KG1 (cell line): ENCODE results near the gene ZNF740.
"Not testable (repeated sequence)": the region's sequence is repeated elsewhere in the genome, so short reads cannot be mapped to it uniquely, and the experiment has no call there.

Experiments used
- DNase-seq: peaks from one replicate; lab custom pipeline; 2025; lab: John Stamatoyannopoulos, UW

The ZNF740 gene

GRCh38 chr12:53173085-53173715, 7.3 kb upstream of the ZNF740 start:
- no peak for DNase-seq

DNA sequence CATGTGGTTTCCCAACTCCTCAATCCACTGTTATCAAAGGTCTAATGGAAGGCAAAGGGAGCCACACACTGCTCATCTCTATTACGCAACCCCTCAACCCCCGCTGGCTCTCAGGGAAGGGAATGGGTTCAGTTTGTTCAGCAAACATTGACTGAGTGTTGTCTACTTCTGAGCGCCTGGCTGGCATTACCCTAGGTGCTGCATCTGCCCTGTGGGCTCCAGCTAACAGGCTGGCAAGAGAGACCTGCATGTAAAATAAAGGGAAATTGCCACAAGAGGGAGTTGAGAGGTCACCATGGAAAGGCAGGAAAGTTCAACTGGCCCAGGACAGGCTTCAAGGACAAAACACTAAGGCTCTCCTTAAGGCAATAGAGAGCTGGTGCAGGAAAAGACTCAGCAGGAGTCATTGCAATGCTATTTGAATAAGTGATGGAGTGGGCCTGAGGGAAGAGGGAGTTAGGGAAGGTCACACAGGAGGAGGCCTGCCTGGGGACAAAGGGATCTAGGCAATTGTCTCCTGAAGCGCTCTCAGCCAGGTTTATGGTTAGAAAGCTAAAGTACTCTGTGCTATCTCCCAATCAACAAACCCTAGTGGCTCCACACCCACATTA, 5.5 kb upstream of the ZNF740 start:
- no peak for DNase-seq

DNA sequence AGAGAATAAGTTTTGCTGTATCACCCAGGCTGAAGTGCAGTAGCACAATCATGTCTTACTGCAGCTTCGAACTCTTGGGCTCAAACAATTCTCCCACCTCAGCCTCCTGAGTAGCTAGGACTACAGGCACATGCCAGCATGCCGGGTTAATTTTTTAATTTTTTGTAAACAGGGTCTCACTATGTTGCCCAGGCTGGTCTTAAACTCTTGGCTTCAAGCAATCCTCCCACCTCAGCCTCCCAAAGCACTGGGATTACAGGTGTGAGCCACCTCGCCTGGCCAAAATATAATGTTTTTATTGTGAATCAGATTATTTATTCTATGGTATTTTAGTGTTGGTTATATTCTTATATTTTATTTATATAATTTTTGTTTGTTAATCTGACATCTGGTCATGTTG, 3.8 kb upstream of the ZNF740 start:
- no peak for DNase-seq

- DNase-seq = not testable (repeated sequence)
Measured at GRCh38 chr12:53177447-53177846, 3.1 kb upstream of the ZNF740 start.

GRCh38 chr12:53178803-53179202, 1.7 kb upstream of the ZNF740 start:
- not testable (repeated sequence) for DNase-seq

- no peak for DNase-seq
Measured at GRCh38 chr12:53179687-53180219, 769 bp upstream of the ZNF740 start.

GRCh38 chr12:53180931-53181645, 566 bp downstream of the ZNF740 start:
- peak; percentile 47 for DNase-seq

- no peak for DNase-seq
Measured at GRCh38 chr12:53181935-53182334, 1.4 kb downstream of the ZNF740 start.

- DNase-seq = no peak
Measured at GRCh38 chr12:53182903-53183302, 2.4 kb downstream of the ZNF740 start.

DNA sequence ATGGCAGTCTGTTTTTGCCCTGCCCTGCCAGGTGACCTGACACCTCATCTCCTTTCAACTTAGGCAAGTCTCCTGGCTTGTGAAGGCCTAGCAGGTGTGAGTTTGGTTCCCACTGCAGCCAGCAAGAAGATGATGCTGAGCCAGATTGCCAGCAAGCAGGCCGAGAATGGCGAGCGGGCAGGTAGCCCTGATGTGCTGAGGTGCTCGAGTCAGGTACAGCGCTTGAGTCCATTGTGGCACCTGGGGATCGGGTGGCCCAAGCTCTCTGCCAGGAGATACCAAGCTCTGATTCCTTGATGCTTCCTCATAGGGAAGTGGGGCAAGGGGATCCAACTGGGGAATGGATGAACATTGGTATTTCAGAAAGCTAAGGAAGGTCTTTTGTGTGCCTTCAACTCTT, 4.3 kb downstream of the ZNF740 start:
- no peak for DNase-seq

DNA sequence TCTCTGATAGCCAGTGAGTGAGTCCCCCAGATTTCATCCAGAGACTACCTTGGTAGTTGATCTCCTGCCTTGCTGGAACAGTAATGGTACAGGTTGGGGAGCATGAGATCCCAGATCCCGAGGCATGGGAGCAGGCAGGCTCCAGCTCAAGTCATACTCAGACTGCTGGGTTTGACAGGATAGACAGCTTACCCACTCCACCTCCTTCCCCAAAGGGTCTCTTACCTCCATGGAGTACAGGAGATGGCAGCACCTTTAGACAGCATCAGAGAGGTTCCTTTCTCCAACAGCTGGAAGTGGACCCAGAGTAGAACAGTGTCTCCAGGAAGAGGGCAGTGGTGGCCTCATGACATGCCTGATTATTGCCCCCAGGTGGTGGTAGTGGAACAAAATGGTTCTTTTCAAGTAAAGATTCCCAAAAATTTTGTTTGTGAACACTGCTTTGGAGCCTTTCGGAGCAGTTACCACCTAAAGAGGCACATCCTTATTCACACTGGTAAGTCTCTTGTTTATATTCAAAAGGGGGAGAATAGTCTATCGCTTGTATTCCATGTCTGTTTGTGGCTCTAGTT, 5.1 kb downstream of the ZNF740 start:
- no peak for DNase-seq

- no peak for DNase-seq
Measured at GRCh38 chr12:53186745-53187144, 6.2 kb downstream of the ZNF740 start.

DNA sequence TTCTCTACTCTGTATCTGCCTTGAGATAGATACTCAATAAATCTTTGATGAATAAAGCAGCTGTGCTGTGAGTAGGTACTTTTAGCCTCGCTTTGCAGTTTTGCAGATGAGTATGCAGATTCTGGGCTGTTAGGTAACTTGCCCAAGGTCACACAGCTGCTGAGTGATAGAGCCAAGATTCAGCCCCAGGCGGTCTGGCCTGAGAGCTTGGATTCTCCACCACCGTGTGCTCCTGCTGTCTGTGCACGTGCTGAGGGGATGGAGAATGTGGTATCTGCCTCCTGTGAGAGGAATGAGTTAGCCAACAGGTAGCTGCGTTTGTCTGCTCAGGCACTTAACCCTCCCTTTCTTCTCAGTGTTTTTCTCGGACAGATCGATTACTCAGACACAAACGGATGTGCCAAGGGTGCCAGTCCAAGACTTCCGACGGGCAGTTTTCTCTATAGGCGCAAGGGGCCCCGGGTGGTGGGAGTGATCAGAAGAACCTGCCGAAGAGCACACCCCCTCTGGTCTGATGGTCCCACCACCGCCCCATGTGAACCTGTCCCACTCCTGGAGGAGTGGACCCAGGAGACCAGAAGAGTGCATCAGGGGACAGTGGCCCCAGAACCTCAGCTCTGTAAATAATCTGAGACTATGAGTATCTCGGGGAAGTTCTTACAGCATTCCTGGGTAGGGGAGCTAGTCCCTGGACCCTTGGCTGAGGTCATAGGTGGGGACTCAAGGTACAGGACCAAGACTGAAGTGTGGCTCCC, 6.8 kb downstream of the ZNF740 start:
- no peak for DNase-seq

GRCh38 chr12:53190108-53190729, 9.7 kb downstream of the ZNF740 start:
- DNase-seq = no peak

- no peak for DNase-seq
Measured at GRCh38 chr12:53191096-53191884, 10.8 kb downstream of the ZNF740 start.

DNA sequence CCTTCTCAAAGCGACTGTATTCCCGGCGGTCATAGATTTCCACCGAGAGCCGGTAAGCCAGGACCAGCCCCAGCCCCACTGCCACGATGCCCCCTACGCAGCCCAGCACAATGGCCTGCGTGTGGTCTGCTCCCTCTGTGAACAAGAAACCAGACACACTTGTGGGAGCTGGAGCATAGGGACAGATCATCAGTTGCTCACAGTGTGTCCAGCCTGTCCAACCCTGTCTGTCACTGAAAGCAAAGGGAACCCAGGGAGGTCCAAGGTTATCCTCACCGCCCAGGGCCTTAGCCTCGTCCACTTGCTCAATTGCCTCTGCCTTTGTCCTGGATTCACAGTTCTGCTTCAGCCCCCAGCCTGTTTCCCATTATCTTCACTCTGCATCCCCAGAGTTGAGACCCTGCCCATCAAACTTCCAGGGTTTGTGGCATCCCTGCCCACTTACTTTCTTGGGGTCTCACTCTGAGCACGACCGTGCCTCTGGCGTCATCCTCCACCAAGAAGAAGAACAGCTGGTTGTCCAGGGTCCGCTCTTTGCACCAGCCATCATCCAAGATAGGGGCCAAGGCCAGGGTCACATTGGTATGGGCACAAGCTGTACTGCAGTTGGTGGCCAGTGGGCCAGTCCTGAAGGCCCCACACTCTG, 11.5 kb downstream of the ZNF740 start:
- no peak for DNase-seq

DNA sequence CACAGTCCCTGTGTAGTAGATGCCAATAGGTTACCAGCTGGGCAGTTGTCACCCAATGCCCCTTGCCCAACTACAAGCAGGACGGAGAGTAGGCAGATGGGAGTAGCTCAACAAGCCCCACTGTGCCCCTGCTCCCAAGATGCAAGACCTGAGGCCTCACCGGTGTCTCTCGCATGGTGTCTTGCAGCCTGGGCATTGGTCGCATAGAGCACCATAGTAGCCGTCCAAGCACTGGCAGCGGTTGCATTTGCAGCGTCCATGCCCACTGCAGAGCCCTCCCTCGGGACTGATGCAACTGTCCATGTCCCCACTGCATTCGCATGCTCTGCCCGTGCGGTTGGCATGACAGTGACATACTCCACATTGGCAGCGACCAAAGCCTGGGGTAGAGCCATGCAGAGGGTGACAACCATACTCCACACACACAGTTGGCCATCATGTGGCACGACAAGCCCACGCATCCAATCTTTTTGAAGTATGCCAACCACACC, 12.1 kb downstream of the ZNF740 start:
- DNase-seq = no peak

GRCh38 chr12:53193040-53193439, 12.5 kb downstream of the ZNF740 start:
- DNase-seq = no peak

DNA sequence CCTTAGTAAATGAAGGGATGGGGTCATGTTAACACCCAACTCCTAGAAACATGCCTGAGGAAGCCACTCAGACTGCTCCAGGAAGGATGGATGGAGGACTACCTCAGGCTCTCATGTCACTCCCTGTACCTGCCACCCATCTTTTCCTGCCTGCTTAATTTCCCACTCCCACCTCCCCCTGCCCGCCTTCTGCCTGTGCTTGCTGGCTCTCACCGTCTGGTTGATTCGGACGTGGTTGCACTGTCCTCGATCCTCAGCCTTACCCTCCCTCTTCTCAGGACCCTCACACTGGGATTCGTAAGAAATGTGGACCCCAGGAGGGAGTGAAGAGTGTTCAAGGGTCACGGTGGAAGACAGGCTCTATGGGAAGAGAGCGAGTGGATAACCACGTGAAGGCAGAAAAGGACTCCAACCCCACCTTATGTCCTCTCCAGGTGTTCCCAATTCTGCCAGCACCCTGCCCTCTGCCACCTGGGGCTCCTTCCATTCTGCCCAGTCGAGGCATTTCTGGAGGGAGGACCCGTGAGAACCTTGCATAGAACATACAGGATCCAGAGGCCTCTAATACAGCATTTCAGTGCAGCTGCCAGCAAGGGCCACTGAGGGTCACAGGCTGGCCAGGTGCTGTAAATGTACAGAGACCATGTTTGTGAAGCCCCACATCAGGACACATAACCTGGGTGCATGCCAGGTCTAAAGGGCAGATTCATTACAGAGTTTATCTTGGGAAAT, 13.6 kb downstream of the ZNF740 start:
- no peak for DNase-seq
